Esophagus squamous epithelium (tissue), 4 donors: Measurements from ENCODE around the gene GALNT2.

ENCODE experiments used
- POLR2A ChIP-seq, 4 donors: fragments of 450-650 bp; IDR thresholded peaks; one replicate each; pipeline ENCODE4 v1.6.1; 2017; ENCODE audit warnings: antibody characterized with exemption in 4 of 4, mild to moderate bottlenecking in 4 of 4, moderate library complexity in 3 of 4
- TF ChIP-seq, protein P1 (sequence below), 6 experiments: fragments of 450-650 bp in 4 of 6; fragments of 200-600 bp in 2 of 6; sonication (generic) in 2 of 6; IDR thresholded peaks; one replicate each; pipeline ENCODE4 v1.5.1; 2016 to 2019; ENCODE audit warnings: antibody characterized with exemption in 6 of 6, mild to moderate bottlenecking in 4 of 6, moderate library complexity in 4 of 6

DNA sequence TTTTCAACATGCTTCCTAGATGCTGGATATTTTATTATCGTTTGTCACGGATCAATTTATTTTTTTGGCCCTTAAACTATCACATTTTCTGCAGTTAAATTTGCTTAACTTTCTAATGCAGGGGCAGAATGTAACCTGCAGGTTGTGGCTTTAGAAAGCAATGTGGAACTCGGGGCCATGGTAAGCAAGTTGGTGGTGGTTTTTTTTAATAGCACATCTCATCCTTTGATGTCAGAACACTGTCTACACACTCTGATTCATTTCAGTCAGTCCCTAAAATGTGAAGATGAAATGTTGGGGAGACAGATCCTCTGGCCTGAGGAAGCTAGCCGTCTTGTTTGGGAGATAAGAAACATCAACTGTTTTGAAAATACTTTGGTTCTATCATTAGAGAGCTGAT is 89.5 kb downstream of the GALNT2 start:
- TF ChIP-seq, protein P1, sequence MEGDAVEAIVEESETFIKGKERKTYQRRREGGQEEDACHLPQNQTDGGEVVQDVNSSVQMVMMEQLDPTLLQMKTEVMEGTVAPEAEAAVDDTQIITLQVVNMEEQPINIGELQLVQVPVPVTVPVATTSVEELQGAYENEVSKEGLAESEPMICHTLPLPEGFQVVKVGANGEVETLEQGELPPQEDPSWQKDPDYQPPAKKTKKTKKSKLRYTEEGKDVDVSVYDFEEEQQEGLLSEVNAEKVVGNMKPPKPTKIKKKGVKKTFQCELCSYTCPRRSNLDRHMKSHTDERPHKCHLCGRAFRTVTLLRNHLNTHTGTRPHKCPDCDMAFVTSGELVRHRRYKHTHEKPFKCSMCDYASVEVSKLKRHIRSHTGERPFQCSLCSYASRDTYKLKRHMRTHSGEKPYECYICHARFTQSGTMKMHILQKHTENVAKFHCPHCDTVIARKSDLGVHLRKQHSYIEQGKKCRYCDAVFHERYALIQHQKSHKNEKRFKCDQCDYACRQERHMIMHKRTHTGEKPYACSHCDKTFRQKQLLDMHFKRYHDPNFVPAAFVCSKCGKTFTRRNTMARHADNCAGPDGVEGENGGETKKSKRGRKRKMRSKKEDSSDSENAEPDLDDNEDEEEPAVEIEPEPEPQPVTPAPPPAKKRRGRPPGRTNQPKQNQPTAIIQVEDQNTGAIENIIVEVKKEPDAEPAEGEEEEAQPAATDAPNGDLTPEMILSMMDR (IDR thresholded peaks at IDR 0.05) = no peak
- no peak for TF ChIP-seq POLR2A (IDR thresholded peaks at IDR 0.05)
